Right renal pelvis (tissue), 4 donors: ENCODE results near the gene MRPS27. TPM values are rescaled to one million over a fixed set of nuclear protein-coding genes. Genes with fewer than 3 reads are reported as not detected.

Source experiments
- DNase-seq, 4 donors: peaks; one replicate each; pipeline ENCODE4 v3.0.0-alpha.2; 2013; ENCODE audit warnings: low read depth in 4 of 4, low spot score in 3 of 4, missing footprints in 1 of 4
- polyA plus RNA-seq, 4 donors: library from polyadenylated mRNA; unstranded; fragments of 120-200 nt; gene quantifications; one replicate each; pipeline ENCODE4 v1.2.1, GENCODE V29; 2013; ENCODE audit not compliant: insufficient read length in 4 of 4

Gene MRPS27
- polyA plus RNA-seq, 4 donors: 63.4 to 73.8 (median 70.4) TPM

DNA sequence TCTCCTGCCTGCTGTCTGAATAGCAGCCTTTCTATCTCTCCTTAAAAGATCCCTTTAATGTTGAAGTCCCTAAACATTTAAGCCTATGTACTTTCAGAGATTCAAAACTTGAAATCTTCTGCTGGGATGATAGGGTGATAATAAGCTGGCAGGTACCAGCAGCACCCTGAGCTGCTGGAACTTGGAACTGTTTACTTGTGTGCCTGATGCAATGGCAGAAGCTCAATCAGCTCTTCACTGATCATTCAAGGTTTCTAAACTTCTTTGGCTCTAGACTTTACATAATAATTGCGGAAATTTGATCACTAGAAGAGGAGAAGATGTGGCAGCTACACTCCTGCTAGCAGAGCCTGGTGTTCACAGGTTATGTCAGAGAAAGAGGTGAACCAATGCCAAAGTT lies 27.6 kb downstream of the MRPS27 start:
- no peak for DNase-seq

- DNase-seq: no peak
These were observed 28.4 kb downstream of the MRPS27 start for GRCh38 chr5:72291601-72292000.

DNA sequence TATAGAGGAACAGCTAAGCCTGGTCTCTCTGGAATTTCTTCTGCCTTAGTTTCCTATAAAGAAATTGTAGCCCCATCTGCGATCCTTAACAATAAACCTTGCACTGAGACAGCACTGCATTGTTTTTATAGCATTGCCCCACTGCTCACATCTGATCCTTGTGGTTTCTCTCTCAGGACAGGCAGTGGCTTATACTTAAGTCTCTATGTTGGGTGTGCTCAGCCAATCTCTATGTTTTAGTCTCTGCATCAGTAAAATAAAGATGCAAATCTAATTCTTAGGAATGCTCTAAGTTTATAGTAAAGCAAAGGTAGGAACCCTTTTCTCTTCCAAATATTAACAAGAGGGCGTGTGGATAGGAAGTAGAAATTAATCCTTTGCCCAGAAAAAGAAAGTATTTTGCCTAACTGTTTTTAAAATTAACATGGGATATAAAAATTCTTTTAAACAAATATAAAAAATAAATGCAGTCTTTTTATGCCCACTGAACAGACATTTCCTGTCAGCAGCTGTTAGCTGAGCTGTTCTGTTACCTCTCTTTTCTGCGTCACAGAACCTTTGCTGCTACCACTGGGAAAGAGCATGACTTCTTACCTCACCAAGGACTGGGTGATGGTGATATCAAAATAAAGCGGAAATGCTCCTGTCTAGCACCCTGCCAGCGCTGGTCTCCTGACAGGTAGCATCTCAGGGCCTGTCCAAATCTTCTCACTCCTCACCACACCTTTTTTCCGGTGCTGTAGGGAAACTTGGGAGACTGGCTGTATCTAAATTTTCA lies 29.5 kb downstream of the MRPS27 start:
- DNase-seq: no peak

- no peak for DNase-seq
These were observed 31.1 kb downstream of the MRPS27 start for GRCh38 chr5:72288924-72289323.

DNA sequence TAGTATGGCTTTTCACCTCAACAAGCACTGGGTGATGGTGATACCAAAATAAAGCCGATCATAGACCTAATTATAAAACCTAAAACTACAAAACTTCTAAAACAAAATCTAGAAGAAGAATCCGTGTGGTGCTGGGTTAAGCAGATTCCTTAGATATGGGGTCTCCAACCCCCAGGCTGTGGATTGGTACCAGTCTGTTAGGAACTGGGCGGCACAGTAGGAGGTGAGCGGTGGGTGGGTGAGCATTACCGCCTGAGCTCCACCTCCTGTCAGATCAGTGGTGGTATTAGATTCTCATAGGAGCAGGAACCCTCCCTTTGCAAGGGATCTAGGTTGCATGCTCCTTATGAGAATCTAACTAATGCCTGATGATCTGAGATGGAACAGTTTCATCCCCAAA lies 33.2 kb downstream of the MRPS27 start:
- DNase-seq: no peak

- DNase-seq: no peak
These were observed 34.6 kb downstream of the MRPS27 start for GRCh38 chr5:72285424-72285821.

DNA sequence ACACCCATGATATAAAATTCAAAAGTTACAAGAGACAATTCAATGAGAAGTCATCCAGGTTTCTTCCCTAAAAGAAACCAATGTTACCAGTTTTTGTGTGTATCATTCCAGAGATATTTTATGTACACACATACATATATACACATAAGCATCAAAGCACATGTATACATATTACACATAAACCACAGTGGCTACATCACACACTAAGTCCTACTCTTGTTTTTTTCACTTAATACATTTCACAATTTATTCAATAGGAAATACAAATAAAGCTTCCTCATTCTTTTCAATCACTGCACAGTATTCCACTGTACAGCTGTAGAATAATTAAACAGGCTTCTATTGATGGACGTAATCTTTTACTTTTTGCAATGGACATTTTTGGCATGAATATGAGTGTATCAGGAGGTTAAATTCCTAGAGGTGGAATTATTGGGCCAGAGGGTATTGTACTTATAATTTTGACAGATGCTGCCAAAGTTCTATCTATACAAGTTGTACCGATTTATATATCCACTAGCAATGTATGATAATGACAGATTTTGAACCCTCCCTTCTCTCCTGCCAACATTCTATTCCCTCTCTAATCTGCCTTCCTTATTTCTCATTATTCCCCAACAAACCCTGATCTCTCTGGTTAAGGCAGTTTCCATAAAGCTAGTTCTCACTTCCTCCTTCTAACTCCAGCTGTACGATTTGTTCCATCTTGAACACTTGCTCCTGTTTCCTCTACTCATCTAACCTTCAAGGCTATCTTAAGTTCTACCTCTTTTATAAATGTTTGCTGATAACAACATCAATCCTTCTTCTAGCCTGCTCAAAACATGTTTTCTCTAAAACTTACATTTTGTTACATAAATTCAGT lies 35.2 kb downstream of the MRPS27 start:
- DNase-seq: no peak

DNA sequence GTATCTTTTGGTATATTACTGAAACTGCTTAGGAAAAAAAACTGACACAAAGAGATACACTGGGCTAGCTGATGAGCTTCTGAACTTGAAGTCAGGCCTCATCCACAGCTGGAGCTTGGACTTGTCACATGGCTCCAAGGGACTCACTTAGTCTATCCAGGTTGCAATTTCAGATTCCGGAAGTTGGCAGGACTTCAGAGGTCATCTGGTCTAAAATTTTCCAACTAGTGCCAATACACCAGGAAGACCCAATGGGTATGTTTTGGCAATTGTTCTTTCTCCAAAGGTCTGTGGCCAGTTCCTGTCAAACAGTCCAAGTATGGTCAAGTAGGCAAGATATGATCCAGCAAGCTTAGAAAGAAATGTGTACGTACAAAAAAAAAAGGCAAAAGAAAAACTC lies 36.7 kb downstream of the MRPS27 start:
- DNase-seq: no peak

DNA sequence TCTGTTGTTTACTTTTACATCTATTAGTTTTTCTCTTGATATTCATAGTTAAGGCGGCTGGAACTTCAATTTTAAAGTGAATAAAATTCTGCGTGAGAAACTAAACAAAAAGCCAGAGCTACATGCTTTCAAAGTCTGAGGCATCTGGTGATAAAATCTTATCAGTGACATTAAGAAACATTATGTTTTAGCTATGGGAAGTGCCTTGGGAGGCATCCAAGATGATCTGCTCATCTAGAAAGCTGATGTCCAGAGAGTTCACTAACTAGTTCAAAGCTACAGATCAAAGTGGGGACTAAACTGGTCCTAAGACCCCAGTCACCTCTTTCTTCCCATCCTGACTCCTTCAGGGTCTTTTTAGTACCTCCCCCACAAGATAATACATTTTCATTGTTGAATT lies 37.2 kb downstream of the MRPS27 start:
- no peak for DNase-seq

DNA sequence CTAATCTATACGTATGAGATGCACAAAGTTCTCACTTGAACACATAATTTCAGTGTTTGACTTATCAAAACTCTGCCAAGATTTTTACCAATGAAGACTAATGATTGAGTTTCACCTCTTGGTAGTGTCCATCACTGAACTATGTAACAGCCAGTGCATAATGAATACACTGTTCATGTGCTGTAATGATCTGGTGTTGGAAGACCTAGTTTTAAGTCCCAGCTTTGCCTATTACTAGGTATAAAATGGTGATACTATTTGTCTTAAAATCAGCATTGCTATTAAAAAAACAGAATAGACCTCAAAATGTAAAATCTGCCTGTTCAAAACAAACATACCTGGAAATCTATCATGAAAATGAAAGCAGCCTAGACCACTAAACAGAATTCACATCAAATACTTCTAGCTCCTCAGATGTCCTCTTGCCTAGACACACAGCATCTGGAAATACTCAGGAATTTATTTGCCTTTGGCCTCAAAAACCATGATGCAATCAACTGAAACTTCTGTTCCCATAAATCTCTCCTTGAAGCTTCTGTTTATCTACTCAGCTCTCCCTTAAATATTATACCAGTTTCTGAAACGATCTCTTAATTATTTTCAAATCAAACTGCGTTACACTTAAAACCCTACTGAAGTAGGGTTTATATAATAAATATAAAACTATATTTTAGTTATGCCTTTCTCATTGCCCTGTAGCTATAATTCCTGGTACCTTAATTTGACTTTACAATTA lies 38.1 kb downstream of the MRPS27 start:
- DNase-seq: peak in 3 of 4 donors; percentile 25 to 48 (median 38)

- no peak for DNase-seq
These were observed 38.6 kb downstream of the MRPS27 start for GRCh38 chr5:72281430-72281763.

GRCh38 chr5:72280581-72281069 lies 39.4 kb downstream of the MRPS27 start:
- DNase-seq: no peak

DNA sequence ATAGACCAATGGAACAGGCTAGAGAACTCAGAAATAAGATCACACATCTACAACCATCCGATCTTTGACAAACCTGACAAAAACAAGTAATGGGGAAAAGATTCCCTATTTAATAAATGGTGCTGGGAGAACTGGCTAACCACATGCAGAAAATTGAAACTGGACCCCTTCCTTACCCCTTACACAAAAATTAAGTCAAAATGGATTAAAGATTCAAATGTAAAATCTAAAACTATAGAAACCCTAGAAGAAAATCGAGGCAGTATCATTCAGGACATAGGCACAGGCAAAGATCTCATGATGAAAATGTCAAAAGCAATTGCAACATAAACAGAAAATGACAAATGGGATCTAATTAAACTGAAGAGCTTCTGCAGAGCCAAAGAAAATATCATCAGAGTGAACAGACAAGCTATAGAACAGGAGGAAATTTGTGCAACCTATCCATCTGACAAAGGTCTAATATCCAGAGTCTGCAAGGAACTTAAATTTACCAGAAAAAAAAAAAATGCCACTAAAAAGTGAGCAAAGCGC lies 43.8 kb downstream of the MRPS27 start:
- DNase-seq: no peak

- no peak for DNase-seq
These were observed 46.5 kb downstream of the MRPS27 start for GRCh38 chr5:72273547-72273946.

- no peak for DNase-seq
These were observed 47.6 kb downstream of the MRPS27 start for GRCh38 chr5:72272398-72272797.

- no peak for DNase-seq
These were observed 48.3 kb downstream of the MRPS27 start for GRCh38 chr5:72271702-72272101.

DNA sequence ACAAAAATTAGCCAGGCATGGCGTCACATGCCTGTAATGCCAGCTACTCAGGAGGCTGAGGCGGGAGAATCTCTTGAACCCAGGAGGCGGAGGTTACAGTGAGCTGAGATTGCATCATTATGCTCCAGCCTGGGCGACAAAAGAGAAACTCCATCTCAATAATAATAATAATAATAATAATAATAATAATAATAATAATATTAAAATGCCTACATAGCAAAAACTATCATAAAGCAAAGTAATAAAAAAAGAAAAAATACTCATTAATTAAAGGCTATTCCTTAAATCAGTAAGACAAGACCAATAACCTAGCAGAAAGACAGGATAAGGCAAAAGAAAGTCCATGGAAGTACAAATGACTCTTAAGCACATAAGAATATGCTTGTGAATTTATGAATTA lies 50.0 kb downstream of the MRPS27 start:
- DNase-seq: no peak

- DNase-seq: no peak
These were observed 50.6 kb downstream of the MRPS27 start for GRCh38 chr5:72269411-72269780.

DNA sequence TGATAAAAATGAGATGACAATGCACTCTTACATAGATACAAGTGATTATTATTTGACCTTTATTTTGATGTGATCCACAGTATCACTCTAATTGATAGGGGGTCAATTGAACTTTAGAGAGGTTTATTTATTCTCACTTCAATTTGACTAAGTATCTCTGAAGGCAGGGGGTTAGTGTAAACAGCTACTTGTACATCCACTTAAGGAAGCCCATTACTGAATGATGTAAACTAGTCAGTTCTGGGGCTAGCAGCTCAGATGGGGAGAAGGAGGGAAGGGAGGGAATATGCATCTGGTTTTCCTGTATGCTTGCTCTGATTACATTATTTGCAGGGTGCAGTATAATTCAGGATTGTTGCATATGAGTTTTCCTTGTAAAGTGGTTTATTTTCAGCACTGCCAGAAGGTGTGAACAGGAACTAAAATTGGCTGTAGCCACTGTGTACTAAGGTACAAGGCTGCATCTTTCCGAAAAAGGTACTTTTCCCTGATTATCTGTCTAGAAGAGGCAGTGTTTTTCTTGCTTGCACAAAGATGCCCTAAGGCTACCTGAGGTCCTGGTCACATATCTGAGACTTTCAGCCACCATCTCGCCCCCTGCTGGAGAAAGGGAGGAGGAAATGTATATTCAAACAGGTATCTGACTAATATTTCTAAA lies 51.2 kb downstream of the MRPS27 start:
- no peak for DNase-seq

- no peak for DNase-seq
These were observed 51.8 kb downstream of the MRPS27 start for GRCh38 chr5:72268260-72268659.
